H1 (cell line): ENCODE results near the gene RNGTT. TPM values are rescaled to one million over a fixed set of nuclear protein-coding genes. Genes with fewer than 3 reads are reported as not detected.
"Not testable (repeated sequence)": the region's sequence is repeated elsewhere in the genome, so short reads cannot be mapped to it uniquely, and the experiment has no call there.

Source experiments
- CTCF ChIA-PET: fragments of 300-600 bp; sonication (Branson Sonifier 250); formaldehyde crosslinking; loops from one replicate; lab custom pipeline; 2021; ENCODE audit not compliant: partially characterized antibody; lab: Charles Lee
- POLR2A ChIA-PET: fragments of 300-600 bp; sonication (Branson Sonifier 250); formaldehyde crosslinking; loops from one replicate; lab custom pipeline; 2021; ENCODE audit warnings: inconsistent platforms; ENCODE audit not compliant: partially characterized antibody; lab: Charles Lee
- DNase-seq, 2 experiments: peaks; one replicate each; pipeline versions ENCODE4 v3.0.0 to v3.0.0-alpha.2; 2010 to 2022; ENCODE audit warnings: low spot score in 2 of 2, low read depth in 1 of 2, mixed read lengths in 1 of 2
- FAIRE-seq: peaks from 2 replicates; lab custom pipeline; 2011; peaks lifted over from hg19 to GRCh38; lab: Jason Lieb, UNC
- H2AFZ ChIP-seq: 2 replicates; pipeline ENCODE4 v1.8.1; 2012; ENCODE audit warnings: low read length, inconsistent platforms
- H2AK5ac ChIP-seq: 2 replicates; pipeline ENCODE4 v1.6.1; 2013; ENCODE audit warnings: low read depth, low read length
- H2BK120ac ChIP-seq: replicated peaks from 2 replicates; pipeline ENCODE3; 2013; ENCODE audit warnings: low read depth, low read length, inconsistent platforms
- H2BK12ac ChIP-seq: 2 replicates; pipeline ENCODE4 v1.6.1; 2013; ENCODE audit warnings: low read depth, low read length
- H2BK15ac ChIP-seq: 2 replicates; pipeline ENCODE4 v1.6.1; 2013; ENCODE audit warnings: low read length
- H2BK20ac ChIP-seq: 2 replicates; pipeline ENCODE4 v1.6.1; 2013; ENCODE audit warnings: low read length
- H2BK5ac ChIP-seq: 2 replicates; pipeline ENCODE4 v1.6.1; 2013; ENCODE audit warnings: low read depth, low read length
- H3K14ac ChIP-seq: 2 replicates; pipeline ENCODE4 v1.6.1; 2013; ENCODE audit warnings: inconsistent platforms; ENCODE audit not compliant: insufficient read length
- H3K18ac ChIP-seq: 2 replicates; pipeline ENCODE4 v1.6.1; 2013; ENCODE audit warnings: low read length; ENCODE audit errors: extremely low read depth
- H3K23ac ChIP-seq: 2 replicates; pipeline ENCODE4 v1.6.1; 2013; ENCODE audit warnings: inconsistent platforms; ENCODE audit not compliant: insufficient read length
- H3K23me2 ChIP-seq: 2 replicates; pipeline ENCODE4 v1.6.1; 2013; ENCODE audit warnings: low read depth, low read length
- H3K27ac ChIP-seq: 2 replicates; pipeline ENCODE4 v1.6.1; 2011; ENCODE audit warnings: low read depth, low read length, inconsistent platforms
- H3K27me3 ChIP-seq, 4 experiments: replicated peaks in 1 of 4; 1 replicate in 1 of 4; 2 replicates in 3 of 4; pipeline versions ENCODE4 v1.6.1 to v1.8.1; 2011 to 2013; ENCODE audit warnings: low read length in 3 of 4, mild to moderate bottlenecking in 3 of 4, inconsistent platforms in 2 of 4, mixed read lengths in 2 of 4, moderate library complexity in 1 of 4; ENCODE audit not compliant: control insufficient read depth in 3 of 4, insufficient read depth in 3 of 4; ENCODE audit errors: extremely low read depth in 1 of 4
- H3K36me3 ChIP-seq, 4 experiments: 2 replicates each; pipeline versions ENCODE4 v1.6.1 to v1.8.1; 2011 to 2013; ENCODE audit warnings: mild to moderate bottlenecking in 4 of 4, low read length in 3 of 4, moderate library complexity in 2 of 4, control low read depth in 1 of 4, inconsistent platforms in 1 of 4; ENCODE audit not compliant: insufficient read depth in 4 of 4, control insufficient read depth in 2 of 4
- H3K4ac ChIP-seq: replicated peaks from 2 replicates; pipeline ENCODE3; 2013; ENCODE audit warnings: low read length, low read depth, mixed read lengths, inconsistent platforms; ENCODE audit not compliant: insufficient read length
- H3K4me1 ChIP-seq, 4 experiments: replicated peaks in 1 of 4; 1 replicate in 1 of 4; 2 replicates in 3 of 4; pipeline versions ENCODE4 v1.6.1 to v1.8.1; 2011 to 2013; ENCODE audit warnings: low read length in 3 of 4, inconsistent platforms in 2 of 4, mixed read lengths in 1 of 4; ENCODE audit not compliant: insufficient read depth in 4 of 4, control insufficient read depth in 3 of 4
- H3K4me2 ChIP-seq, 2 experiments: 2 replicates each; pipeline versions ENCODE4 v1.6.1 to v1.8.1; 2011 to 2013; ENCODE audit warnings: low read depth in 2 of 2, low read length in 2 of 2, control low read depth in 1 of 2, inconsistent platforms in 1 of 2, mild to moderate bottlenecking in 1 of 2; ENCODE audit not compliant: insufficient read depth in 1 of 2
- H3K4me3 ChIP-seq, 4 experiments: fragments of 200-600, 300-600 bp in 1 of 4; sonication (generic), shearing (Covaris generic), sonication (Bioruptor Twin) in 1 of 4; 2 replicates each; pipeline versions ENCODE4 v1.5.1 to v1.8.1; 2011 to 2016; ENCODE audit warnings: low read length in 4 of 4, low read depth in 3 of 4, control low read depth in 2 of 4, inconsistent platforms in 2 of 4, mild to moderate bottlenecking in 2 of 4, mixed read lengths in 1 of 4, moderate library complexity in 1 of 4; ENCODE audit not compliant: insufficient read depth in 2 of 4; ENCODE audit errors: extremely low read depth in 1 of 4
- H3K56ac ChIP-seq: replicated peaks from 2 replicates; pipeline ENCODE3; 2013; ENCODE audit warnings: low read depth, mild to moderate bottlenecking, mixed read lengths, low read length, inconsistent platforms; ENCODE audit not compliant: insufficient read length
- H3K79me1 ChIP-seq: 2 replicates; pipeline ENCODE4 v1.6.1; 2013; ENCODE audit warnings: low read depth, low read length, control low read depth
- H3K79me2 ChIP-seq, 2 experiments: 2 replicates each; pipeline versions ENCODE4 v1.6.1 to v1.8.1; 2012 to 2013; ENCODE audit warnings: low read length in 2 of 2, mild to moderate bottlenecking in 2 of 2, inconsistent platforms in 1 of 2; ENCODE audit not compliant: insufficient read depth in 2 of 2, control insufficient read depth in 1 of 2
- H3K9ac ChIP-seq, 4 experiments: replicated peaks in 1 of 4; 1 replicate in 1 of 4; 2 replicates in 3 of 4; pipeline versions ENCODE4 v1.6.1 to v1.8.1; 2011 to 2013; ENCODE audit warnings: low read depth in 3 of 4, low read length in 3 of 4, control low read depth in 2 of 4, mild to moderate bottlenecking in 2 of 4, moderate library complexity in 2 of 4, inconsistent platforms in 1 of 4; ENCODE audit errors: extremely low read depth in 1 of 4
- H3K9me3 ChIP-seq, 2 experiments: 2 replicates each; pipeline versions ENCODE4 v1.6.1 to v1.8.1; 2012 to 2013; ENCODE audit warnings: mild to moderate bottlenecking in 2 of 2, moderate library complexity in 2 of 2, control low read depth in 1 of 2, inconsistent platforms in 1 of 2, low read depth in 1 of 2, low read length in 1 of 2, mixed read lengths in 1 of 2; ENCODE audit not compliant: insufficient read depth in 2 of 2
- H4K20me1 ChIP-seq, 2 experiments: replicated peaks in 1 of 2; 2 replicates each; pipeline versions ENCODE3 to v1.8.1; 2011 to 2013; ENCODE audit warnings: inconsistent platforms in 2 of 2, low read length in 2 of 2, mild to moderate bottlenecking in 1 of 2; ENCODE audit not compliant: insufficient read depth in 2 of 2, control insufficient read depth in 1 of 2
- H4K5ac ChIP-seq: 2 replicates; pipeline ENCODE4 v1.6.1; 2013; ENCODE audit warnings: low read length, low read depth, mixed read lengths, inconsistent platforms; ENCODE audit not compliant: insufficient read length
- H4K8ac ChIP-seq: 2 replicates; pipeline ENCODE4 v1.8.0; 2013; ENCODE audit warnings: mild to moderate bottlenecking, moderate library complexity, low read length, inconsistent platforms; ENCODE audit not compliant: insufficient read depth; ENCODE audit errors: extremely low read depth
- H4K91ac ChIP-seq: replicated peaks from 2 replicates; pipeline ENCODE3; 2013; ENCODE audit warnings: low read length, mixed read lengths, inconsistent platforms; ENCODE audit not compliant: insufficient read length
- WGBS, 2 experiments: shearing (Covaris generic) in 1 of 2; methylation state at CpG; one replicate each; pipeline versions ENCODE4 v1.1.6 to v1.1.7; 2013 to 2015; ENCODE audit warnings: low lambda C conversion rate in 2 of 2, mixed read lengths in 2 of 2, inconsistent platforms in 1 of 2, low coverage in 1 of 2, missing lambda C conversion rate in 1 of 2; ENCODE audit not compliant: insufficient replicate concordance in 2 of 2, insufficient coverage in 1 of 2, insufficient read length in 1 of 2; ENCODE audit errors: extremely low coverage in 1 of 2, missing lambda C conversion rate in 1 of 2; 5-methylcytosine and 5-hydroxymethylcytosine counted together
- polyA plus RNA-seq, 7 experiments: library from polyadenylated mRNA; depleted of rRNA in 3 of 7; stranded (reverse) in 5 of 7; unstranded in 2 of 7; fragments of >200 nt in 5 of 7; fragments of 200-250 nt in 2 of 7; gene quantifications; 1 replicate in 5 of 7; 2 replicates in 1 of 7; 4 replicates in 1 of 7; pipeline versions ENCODE4 v1.2.1 to v1.2.3, GENCODE V29; 2011 to 2013; ENCODE audit warnings: missing spikeins in 2 of 7, mixed read lengths in 2 of 7
- total RNA-seq: library from RNA; stranded (reverse); fragmentation: NEBNext Ultra II Directional; extraction: Animal tissue kit (Norgen Biotek cat#: 25700); gene quantifications from 2 replicates; pipeline ENCODE4 v1.2.1, GENCODE V29; 2021

The RNGTT gene
- total and polyA plus RNA-seq, 2 of the 8 experiments (the other 6 are each of a cell fraction or from before 2014, with no cell fraction given), result 3.6 to 21.2 TPM

- not testable (repeated sequence) for FAIRE-seq
- CTCF ChIA-PET, result interaction anchor here (0.5 to 4.8 kb wide), 85 partner anchors 8 to 1925 kb away, joined by 3 to 43 read pairs (median 5); partner anchors contain the start of genes PM20D2, PNRC1 and SRSF12
- WGBS, 2 experiments, result 73% methylated on average over 2 of the region's 2 CpGs; no CpG with 5 or more reads in 1 of the 2 experiments
These were observed 19.7 kb upstream of the RNGTT start for GRCh38 chr6:88983129-88983528.

More at GRCh38 chr6:88983129-88983528, 19.7 kb upstream of the RNGTT start:
- H3K18ac ChIP-seq, H4K5ac ChIP-seq, H3K9ac ChIP-seq, H3K36me3 ChIP-seq, H3K9me3 ChIP-seq, H2AK5ac ChIP-seq, DNase-seq, H4K20me1 ChIP-seq, H4K8ac ChIP-seq, H2AFZ ChIP-seq, H2BK120ac ChIP-seq, H3K4me1 ChIP-seq, H3K27ac ChIP-seq, H4K91ac ChIP-seq, H3K14ac ChIP-seq, H3K79me1 ChIP-seq, H3K4ac ChIP-seq, H3K4me3 ChIP-seq, H3K27me3 ChIP-seq, H2BK15ac ChIP-seq, H3K79me2 ChIP-seq, H2BK12ac ChIP-seq, H2BK20ac ChIP-seq, H3K23ac ChIP-seq, H3K23me2 ChIP-seq, H3K4me2 ChIP-seq, H2BK5ac ChIP-seq, H3K56ac ChIP-seq: not testable (repeated sequence)
- POLR2A ChIA-PET, result interaction anchor here (0.6 to 2.7 kb wide), 3 partner anchors 75 to 163 kb away, joined by 3 to 12 read pairs (median 3); partner anchors contain the start of gene PM20D2
